Esophagus squamous epithelium (tissue), 4 donors: ENCODE data around the gene RNPEPL1.

Experiments
- POLR2A ChIP-seq, 4 donors: fragments of 450-650 bp; IDR thresholded peaks; one replicate each; pipeline ENCODE4 v1.6.1; 2017; ENCODE audit warnings: antibody characterized with exemption in 4 of 4, mild to moderate bottlenecking in 4 of 4, moderate library complexity in 3 of 4
- TF ChIP-seq, protein P1 (sequence below), 6 experiments: fragments of 450-650 bp in 4 of 6; fragments of 200-600 bp in 2 of 6; sonication (generic) in 2 of 6; IDR thresholded peaks; one replicate each; pipeline ENCODE4 v1.5.1; 2016 to 2019; ENCODE audit warnings: antibody characterized with exemption in 6 of 6, mild to moderate bottlenecking in 4 of 6, moderate library complexity in 4 of 6

DNA sequence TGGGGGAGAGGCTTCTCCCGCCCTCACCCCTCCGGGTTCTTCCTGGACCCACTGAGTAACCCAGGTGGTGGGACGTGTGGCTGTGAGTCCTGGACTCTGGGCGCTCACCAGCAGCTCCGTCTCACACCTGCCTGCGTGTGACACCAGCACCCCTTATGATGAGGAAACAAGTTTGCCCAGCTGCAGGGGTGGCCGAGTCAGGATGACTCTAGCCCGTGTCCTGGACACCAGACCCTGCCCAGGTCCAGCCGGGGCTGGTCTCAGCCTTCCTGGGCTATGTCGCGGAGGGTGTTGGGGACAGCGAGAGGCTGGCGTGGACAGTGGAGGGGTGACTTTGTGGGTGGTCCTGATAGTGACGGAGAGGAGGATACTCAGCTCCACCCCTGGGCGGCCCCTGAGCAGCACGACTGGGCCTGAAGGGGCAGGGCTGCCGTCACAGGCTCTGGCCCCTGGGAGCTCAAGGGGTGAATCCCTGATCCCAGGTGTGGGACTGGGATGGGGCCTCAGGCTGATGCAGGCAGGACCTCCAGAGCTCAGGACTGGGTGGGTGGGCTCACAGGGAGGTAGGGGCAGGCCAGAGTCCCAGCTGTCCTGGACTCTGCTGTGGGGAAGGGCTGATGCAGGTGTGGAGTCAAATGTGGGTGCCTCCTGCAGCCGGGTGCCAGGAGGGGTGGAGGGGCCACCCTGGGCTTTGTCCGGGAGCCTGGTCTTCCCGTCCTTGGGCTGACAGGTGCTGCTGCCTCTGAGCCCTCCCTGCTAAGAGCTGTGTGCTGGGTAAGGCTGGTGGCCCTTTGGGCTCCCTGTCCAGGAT lies 60.7 kb downstream of the RNPEPL1 start:
- no peak for TF ChIP-seq POLR2A (IDR thresholded peaks at IDR 0.05)
- TF ChIP-seq, protein P1, sequence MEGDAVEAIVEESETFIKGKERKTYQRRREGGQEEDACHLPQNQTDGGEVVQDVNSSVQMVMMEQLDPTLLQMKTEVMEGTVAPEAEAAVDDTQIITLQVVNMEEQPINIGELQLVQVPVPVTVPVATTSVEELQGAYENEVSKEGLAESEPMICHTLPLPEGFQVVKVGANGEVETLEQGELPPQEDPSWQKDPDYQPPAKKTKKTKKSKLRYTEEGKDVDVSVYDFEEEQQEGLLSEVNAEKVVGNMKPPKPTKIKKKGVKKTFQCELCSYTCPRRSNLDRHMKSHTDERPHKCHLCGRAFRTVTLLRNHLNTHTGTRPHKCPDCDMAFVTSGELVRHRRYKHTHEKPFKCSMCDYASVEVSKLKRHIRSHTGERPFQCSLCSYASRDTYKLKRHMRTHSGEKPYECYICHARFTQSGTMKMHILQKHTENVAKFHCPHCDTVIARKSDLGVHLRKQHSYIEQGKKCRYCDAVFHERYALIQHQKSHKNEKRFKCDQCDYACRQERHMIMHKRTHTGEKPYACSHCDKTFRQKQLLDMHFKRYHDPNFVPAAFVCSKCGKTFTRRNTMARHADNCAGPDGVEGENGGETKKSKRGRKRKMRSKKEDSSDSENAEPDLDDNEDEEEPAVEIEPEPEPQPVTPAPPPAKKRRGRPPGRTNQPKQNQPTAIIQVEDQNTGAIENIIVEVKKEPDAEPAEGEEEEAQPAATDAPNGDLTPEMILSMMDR (IDR thresholded peaks at IDR 0.05), result no peak
